ENCODE measurements around the gene CST1.
A peak's percentile ranks its signal among the peaks of the same experiment; 100 is the strongest.

Gene CST1

DNA sequence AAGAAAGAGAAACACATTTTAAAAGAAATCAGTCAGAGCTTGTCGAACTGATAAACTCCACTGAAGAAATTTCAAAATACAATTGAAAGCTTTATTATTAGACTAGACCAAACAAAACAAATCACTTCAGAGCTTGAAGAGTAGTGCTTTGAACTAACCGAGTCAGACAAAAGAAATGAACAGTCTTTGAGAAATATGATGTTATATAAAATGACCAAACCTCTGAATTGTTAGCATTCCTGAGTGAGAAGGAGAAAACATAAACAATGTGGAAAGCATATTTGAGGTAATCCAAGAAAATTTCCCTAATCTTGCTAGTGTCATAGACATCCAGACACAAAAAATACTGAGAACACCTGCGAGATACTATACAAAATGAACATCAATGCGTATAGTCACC lies 48.7 kb downstream of the CST1 start:
- no peak overlapping the region for H3K4me3 ChIP-seq (ENCODE audit: low read length)
- peaks cover 8% of the 10 kb centered on the region for H3K27me3 ChIP-seq (replicated peaks; ENCODE audit: control insufficient read depth, insufficient read depth, low read length)
- H3K9me3 ChIP-seq (ENCODE audit: control insufficient read depth, low read length) = no peaks in the 10 kb centered on the region
- H3K9ac ChIP-seq (ENCODE audit: low read length) = no peak overlapping the region
- H3K4me1 ChIP-seq (ENCODE audit: control insufficient read depth, insufficient read depth, low read length) = peaks cover 9% of the 10 kb centered on the region
- DNase-seq (ENCODE audit: low read depth) = peak; percentile 48
- H3K36me3 ChIP-seq (ENCODE audit: control insufficient read depth, insufficient read depth, low read length, severe bottlenecking) = no peaks in the 10 kb centered on the region

DNA sequence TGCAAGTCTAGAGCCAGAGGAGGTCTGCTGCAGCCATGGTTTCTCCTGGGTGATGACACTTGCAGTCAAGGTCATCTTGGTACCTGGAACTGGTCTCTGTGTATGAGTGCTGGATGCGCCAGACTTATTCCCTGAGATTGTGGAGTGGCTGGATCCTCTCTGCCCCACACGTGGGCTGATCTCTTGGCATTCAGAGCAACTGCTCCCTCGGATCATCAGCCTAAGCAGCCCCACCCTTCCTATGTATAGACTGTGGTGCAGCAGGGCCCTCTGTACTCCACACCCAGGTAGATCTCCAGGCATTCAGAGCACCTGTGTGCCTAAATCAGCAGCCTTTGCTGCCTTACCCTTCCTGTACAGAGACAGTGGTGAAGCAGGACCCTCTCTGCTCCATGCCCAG lies 49.8 kb downstream of the CST1 start:
- peaks cover 8% of the 10 kb centered on the region for H3K27me3 ChIP-seq (replicated peaks; ENCODE audit: control insufficient read depth, insufficient read depth, low read length)
- no peak overlapping the region for H3K4me3 ChIP-seq (ENCODE audit: low read length)
- DNase-seq (ENCODE audit: low read depth) = no peak
- no peaks in the 10 kb centered on the region for H3K36me3 ChIP-seq (ENCODE audit: control insufficient read depth, insufficient read depth, low read length, severe bottlenecking)
- H3K9ac ChIP-seq (ENCODE audit: low read length) = no peak overlapping the region
- H3K9me3 ChIP-seq (ENCODE audit: control insufficient read depth, low read length) = no peaks in the 10 kb centered on the region
- H3K4me1 ChIP-seq (ENCODE audit: control insufficient read depth, insufficient read depth, low read length) = peaks cover 9% of the 10 kb centered on the region

DNA sequence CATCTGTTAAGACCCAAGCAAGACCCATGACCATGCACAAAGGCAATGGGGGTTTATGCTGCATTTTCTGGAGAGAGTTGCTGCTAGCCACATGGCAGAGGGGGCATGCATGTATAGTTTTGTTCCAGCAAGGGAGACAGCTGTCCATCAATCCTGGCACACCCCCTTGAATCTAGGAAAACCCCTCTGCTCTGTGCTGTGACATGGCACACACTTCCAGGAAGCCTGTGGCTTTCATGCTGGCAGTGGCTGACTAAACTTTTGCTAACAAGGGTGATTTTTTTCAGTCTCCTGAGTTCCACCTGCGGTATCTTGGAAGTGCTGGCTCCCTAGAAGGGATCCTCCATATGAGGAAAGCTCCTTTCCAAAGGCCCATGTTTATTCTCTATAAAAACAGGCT lies 52.8 kb downstream of the CST1 start:
- no peak overlapping the region for H3K9ac ChIP-seq (ENCODE audit: low read length)
- peaks cover 14% of the 10 kb centered on the region for H3K4me1 ChIP-seq (ENCODE audit: control insufficient read depth, insufficient read depth, low read length)
- H3K36me3 ChIP-seq (ENCODE audit: control insufficient read depth, insufficient read depth, low read length, severe bottlenecking) = no peaks in the 10 kb centered on the region
- no peak for DNase-seq (ENCODE audit: low read depth)
- no peak overlapping the region for H3K4me3 ChIP-seq (ENCODE audit: low read length)
- H3K27me3 ChIP-seq (replicated peaks; ENCODE audit: control insufficient read depth, insufficient read depth, low read length) = peaks cover 5% of the 10 kb centered on the region
- no peaks in the 10 kb centered on the region for H3K9me3 ChIP-seq (ENCODE audit: control insufficient read depth, low read length)
